Erythroblast (primary cell): ENCODE results near the gene PRICKLE4.

Source experiments
- GATA1 ChIP-seq: IDR thresholded peaks from 2 replicates; pipeline ENCODE4 v1.6.1; 2011; ENCODE audit warnings: low read depth, mild to moderate bottlenecking, control low read depth, low read length, moderate library complexity
- POLR2A ChIP-seq: IDR thresholded peaks from 2 replicates; pipeline ENCODE4 v1.6.1; 2011; ENCODE audit warnings: mild to moderate bottlenecking, low read length

DNA sequence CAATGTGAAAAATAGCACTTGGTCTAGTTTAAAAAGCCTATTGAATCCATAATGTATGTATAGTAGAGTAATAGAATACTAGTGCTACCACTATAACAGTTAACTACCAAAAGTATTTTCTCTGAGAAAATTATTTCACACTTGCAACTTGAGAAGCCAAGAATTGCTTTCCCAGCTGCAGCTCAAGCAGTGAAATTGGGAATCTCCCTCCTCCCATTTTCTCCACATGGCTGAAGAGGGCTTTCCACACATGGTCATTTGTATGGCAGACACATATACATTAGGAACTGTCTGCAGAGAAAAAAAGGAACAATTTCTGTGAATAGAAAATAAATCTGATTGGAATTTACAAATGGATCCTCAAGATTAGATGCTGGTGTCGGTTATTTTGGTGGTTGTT, 41.4 kb downstream of the PRICKLE4 start:
- TF ChIP-seq POLR2A (no peak), GATA1 (no peak)
